Measurements from ENCODE around the gene ALDH16A1.
A peak's percentile ranks its signal among the peaks of the same experiment; 100 is the strongest.
"Not testable (repeated sequence)": the region's sequence is repeated elsewhere in the genome, so short reads cannot be mapped to it uniquely, and the experiment has no call there.

ALDH16A1 gene

DNA sequence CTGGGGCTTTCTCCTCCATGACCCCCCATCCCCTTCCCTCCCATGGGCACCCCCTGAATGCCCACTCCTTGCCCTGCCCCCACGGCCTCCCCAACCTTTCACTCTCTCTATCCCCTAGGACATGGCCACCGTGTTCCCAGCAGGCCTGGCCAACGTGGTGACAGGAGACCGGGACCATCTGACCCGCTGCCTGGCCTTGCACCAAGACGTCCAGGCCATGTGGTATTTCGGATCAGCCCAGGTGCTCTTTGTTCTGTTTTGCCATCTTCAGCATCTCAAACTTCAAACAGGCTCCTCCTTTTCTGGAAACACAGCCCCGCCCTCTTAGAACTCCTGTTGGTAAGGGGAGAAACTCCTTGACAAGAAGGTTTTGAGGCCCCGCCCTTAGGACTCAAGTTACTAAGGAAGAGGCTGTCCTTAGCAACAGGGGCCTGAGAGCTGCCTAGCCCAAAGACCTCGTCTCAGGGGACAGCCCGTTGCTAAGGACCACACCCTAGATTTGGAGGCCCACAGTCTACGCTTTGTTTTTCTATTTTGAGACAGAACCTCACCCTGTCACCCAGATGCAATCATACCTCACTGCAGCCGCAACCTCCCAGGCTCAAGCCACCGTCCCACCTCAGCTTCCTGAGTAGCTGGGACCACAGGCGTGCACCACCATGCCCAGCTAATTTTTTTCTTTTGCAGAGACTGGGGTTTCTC, 15.9 kb downstream of the ALDH16A1 start:
- DNase-seq, result peak; percentile 82

DNA sequence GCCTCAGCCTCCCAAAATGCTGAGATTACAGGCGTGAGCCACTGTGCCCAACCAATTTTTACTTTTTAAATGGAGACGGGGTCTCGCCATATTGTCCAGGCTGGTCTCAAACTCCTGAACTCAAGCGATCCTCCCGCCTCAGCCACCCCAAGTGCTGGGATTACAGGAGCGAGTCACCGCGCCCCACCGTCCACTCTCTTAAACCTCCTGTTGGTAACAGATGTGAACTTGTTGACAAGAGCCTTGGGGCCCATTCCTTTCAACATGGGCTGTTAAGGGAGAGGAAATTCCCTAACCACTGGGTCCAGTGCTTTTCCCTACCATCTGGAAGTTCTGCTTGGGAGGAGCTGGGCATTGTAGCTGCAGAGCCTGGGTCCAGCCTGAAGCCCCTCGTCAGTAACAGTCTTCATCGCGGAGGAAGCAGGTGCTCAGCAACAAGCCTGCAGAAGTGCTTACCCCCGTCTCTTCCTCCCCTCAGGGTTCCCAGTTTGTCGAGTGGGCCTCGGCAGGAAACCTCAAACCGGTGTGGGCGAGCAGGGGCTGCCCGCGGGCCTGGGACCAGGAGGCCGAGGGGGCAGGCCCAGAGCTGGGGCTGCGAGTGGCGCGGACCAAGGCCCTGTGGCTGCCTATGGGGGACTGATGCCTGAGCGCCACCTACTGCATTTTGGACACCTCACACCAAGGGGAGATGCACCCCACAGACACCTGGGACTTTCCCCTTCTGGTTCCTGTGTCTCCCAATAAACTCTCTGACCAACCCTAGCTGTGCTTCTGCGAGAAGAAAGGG, 17.0 kb downstream of the ALDH16A1 start:
- DNase-seq, result peak; percentile 75

- DNase-seq, result no peak
Measured at GRCh38 chr19:49470615-49470978, 17.6 kb downstream of the ALDH16A1 start.

GRCh38 chr19:49472936-49473335, 19.9 kb downstream of the ALDH16A1 start:
- no peak for DNase-seq

- not testable (repeated sequence) for DNase-seq
Measured at GRCh38 chr19:49473501-49473867, 20.5 kb downstream of the ALDH16A1 start.

DNA sequence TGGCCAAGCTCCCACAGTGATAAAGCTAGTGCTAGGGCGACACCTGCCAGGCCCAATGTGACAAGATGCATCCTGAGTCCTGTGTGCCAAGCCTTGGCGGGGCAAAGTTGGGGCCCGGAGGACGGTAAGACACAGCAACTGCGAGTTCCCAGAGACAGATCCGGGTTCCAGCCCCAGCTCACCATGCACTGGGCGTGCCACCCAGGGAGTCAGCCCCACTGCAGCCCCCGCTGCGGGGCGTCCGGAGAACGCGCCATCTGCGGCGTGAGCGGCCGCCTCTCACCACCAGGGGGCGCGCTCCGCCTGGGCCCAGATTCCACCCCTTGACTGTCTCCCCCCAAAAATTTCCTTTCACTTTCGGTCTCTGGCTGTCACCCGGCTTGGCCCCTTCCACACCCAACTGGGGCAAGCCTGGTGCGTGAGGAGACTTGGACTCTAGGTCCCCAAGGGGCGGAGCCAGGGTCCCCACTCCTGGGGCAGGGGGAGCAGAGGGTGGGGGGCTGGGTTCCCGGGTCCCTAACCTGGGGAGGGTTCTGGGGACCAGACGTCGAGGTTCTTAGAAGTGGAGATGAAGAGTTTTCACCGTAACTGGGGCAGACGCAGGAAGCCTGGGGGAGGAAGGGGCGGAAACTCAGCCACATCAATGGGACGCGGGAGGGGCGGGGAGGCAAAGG, 21.0 kb downstream of the ALDH16A1 start, which contains the start of gene FLT3LG:
FLT3LG (plus strand) TSS at position 348 of the 674 bp plus-strand sequence. CDS start 425 bp downstream, outside the sequence.
- peak; percentile 86 for DNase-seq

GRCh38 chr19:49474542-49474924, 21.5 kb downstream of the ALDH16A1 start:
- DNase-seq, result no peak

DNA sequence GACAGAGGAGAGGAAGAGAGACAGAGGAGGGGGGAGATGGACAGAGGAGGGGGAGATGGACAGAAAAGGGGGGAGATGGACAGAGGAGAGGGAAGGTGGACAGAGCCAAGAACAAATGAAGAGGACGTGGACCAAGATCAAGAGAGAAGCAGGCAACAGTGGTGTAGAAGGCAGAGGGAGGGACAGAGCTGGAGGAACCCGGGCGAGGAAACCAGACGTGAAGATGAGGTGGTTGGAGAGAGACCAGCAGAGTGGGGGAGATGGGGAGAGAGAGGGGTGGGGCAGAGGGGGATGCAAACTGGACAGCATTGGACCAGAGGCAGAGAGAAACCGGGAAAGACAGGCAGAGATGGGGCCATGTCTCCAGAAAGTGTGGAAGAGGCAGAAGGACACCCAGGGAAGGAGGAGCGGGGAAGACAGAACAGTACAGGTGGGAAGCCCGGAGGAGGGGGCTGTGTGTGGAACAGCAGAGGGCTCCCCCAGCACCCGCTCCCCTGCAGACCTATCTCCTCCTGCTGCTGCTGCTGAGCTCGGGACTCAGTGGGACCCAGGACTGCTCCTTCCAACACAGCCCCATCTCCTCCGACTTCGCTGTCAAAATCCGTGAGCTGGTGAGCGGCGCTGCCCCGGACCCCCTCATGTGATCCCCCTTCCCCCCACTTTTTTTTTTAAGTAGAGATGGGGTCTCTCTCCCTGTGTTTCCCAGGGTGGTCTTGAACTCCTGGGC, 22.3 kb downstream of the ALDH16A1 start:
- DNase-seq, result no peak

- peak; percentile 83 for DNase-seq
Measured at GRCh38 chr19:49475995-49476880, 23.2 kb downstream of the ALDH16A1 start.

- no peak for DNase-seq
Measured at GRCh38 chr19:49479975-49480628, 27.1 kb downstream of the ALDH16A1 start.

DNA sequence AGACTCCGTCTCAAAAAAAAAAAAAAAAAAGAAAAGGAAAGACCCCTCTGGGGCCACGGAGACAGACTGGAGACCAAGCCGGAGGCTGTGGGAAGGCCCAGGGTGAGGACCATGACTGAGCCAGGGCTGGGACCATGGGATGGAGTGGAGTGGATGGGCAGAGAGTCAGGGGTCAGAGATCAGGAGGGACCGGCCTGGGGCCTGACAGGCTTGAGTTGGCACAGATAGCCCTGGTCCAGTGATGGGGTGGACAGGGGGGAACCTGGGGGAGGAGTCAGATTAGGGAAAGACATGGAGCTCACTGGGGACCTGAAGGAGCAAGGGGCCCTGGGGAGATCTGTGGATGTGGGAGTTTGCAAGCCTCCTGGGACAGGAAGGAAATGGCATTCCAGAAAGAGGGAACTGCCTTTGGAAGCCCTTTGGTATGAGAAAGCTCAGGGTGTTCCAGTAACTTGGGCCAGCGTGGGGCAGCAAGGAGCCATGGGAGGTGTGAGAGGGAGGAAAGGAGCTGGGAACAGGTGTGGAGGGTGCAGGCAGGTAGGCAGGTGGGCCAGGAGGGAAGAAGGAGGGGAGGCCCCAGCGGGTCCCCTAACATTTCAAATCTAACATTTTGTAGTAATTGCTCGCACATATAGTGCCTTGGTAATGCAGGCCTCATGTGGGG, 28.1 kb downstream of the ALDH16A1 start:
- no peak for DNase-seq

GRCh38 chr19:49486232-49486631, 33.2 kb downstream of the ALDH16A1 start:
- no peak for DNase-seq

- DNase-seq, result no peak
Measured at GRCh38 chr19:49486710-49487276, 33.8 kb downstream of the ALDH16A1 start.

DNA sequence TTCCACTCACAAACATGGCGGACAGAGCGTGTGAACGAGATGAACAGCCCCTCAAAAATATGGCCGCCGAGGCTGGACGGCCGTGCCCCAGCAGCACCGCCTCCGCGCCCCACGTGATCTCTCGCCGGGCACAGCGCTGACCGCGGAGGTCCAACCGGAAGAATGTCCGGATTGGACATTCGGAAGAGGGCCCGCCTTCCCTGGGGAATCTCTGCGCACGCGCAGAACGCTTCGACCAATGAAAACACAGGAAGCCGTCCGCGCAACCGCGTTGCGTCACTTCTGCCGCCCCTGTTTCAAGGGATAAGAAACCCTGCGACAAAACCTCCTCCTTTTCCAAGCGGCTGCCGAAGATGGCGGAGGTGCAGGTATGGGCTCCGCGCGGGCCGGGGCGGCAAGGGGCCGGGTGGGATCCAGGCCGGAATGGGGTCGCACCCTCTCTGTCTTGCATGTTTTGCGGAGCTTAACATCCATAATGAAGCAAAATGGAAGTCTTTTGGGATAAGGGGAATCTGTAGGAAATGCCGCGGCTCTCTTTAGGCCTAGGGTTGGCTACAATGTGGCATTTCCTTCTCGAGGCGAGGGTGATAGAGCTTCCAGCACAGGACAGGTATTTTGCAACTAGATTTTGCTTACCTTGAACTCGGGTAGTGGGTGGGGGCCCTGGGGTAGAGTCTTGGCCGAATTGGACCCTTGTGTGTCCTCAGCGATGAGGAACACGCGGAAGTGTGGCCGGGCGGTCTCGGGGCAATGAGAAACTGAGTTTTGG, 34.4 kb downstream of the ALDH16A1 start, which contains the start of gene RPL13A:
RPL13A (plus strand) TSS at position 332 of the 769 bp plus-strand sequence; CDS start at position 354, 22 bp downstream.
- peak; percentile 100 for DNase-seq

GRCh38 chr19:49488046-49488862, 35.2 kb downstream of the ALDH16A1 start:
- no peak for DNase-seq

- DNase-seq, result no peak
Measured at GRCh38 chr19:49488863-49489537, 36.0 kb downstream of the ALDH16A1 start.

DNA sequence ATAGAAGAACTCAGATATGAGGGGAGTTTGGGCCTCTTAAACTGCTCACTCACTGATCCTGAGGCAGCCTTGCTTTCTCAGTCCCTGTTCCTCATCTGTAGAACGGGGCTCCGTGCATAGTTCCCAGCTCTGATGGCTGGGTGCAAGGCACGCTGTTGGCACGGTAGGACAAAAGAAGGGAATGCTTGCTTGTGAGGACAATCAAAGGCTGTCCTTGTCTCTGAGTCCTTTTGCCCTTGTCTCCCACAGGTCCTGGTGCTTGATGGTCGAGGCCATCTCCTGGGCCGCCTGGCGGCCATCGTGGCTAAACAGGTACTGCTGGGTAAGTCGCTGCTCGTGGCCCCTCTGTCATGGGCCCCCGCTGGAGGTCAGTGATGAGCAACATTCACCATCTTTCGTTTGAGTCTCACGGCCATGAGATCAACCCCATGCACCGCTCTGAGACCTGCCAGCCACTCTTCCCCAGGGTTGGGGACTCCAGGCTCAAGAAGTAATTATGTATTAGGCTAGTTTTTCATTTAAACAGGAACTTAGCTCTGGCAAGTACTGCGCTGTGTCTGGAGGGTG, 36.7 kb downstream of the ALDH16A1 start:
- DNase-seq, result peak; percentile 37

All from stimulated activated CD4-positive, alpha-beta T cell treated with anti-CD3 and anti-CD28 coated beads, Interleukin-1b, Interleukin-23, amount 100 ng/mL, for 48 hours (primary cell).